Gastrocnemius medialis (tissue), 4 donors: ENCODE measurements around the gene IFI16. TPM values are rescaled to one million over a fixed set of nuclear protein-coding genes. Genes with fewer than 3 reads are reported as not detected.

Experiments
- ATAC-seq, 2 donors: fragments of 150-250 bp; one replicate each; pipeline ENCODE4 v1.9.1; 2016
- DNase-seq, 2 donors: peaks; one replicate each; pipeline ENCODE4 v3.0.0-alpha.2; 2019
- H3K27ac ChIP-seq, 4 donors: fragments of 200-600 bp; sonication (generic); 1 replicate in 1 of 4; 2 replicates in 3 of 4; pipeline ENCODE4 v1.5.1; 2016 to 2018; ENCODE audit warnings: mild to moderate bottlenecking in 2 of 4, moderate library complexity in 1 of 4
- H3K27me3 ChIP-seq, 3 donors: fragments of 200-600 bp; sonication (generic) in 2 of 3; 1 replicate in 1 of 3; 2 replicates in 2 of 3; pipeline versions ENCODE4 v1.5.1 to v1.6.0; 2016 to 2019; ENCODE audit warnings: mild to moderate bottlenecking in 1 of 3, moderate library complexity in 1 of 3
- H3K36me3 ChIP-seq, 2 donors: fragments of 200-600 bp; sonication (generic) in 1 of 2; one replicate each; pipeline ENCODE4 v1.5.1; 2017 to 2018
- H3K4me1 ChIP-seq, 2 donors: fragments of 200-600 bp; sonication (generic) in 1 of 2; one replicate each; pipeline ENCODE4 v1.5.1; 2016 to 2017; ENCODE audit warnings: mild to moderate bottlenecking in 2 of 2
- H3K4me3 ChIP-seq, 4 donors: fragments of 200-600 bp; sonication (generic) in 3 of 4; 1 replicate in 1 of 4; 2 replicates in 3 of 4; pipeline ENCODE4 v1.5.1; 2016 to 2019; ENCODE audit warnings: mild to moderate bottlenecking in 2 of 4
- H3K9me3 ChIP-seq, 3 donors: fragments of 200-600 bp; sonication (generic) in 2 of 3; 1 replicate in 1 of 3; 2 replicates in 2 of 3; pipeline ENCODE4 v1.5.1; 2016 to 2019
- CTCF ChIP-seq, 5 experiments: fragments of 450-650 bp in 3 of 5; fragments of 200-600 bp in 2 of 5; sonication (generic) in 2 of 5; IDR thresholded peaks in 4 of 5; conservative IDR thresholded peaks in 1 of 5; 1 replicate in 4 of 5; 2 replicates in 1 of 5; pipeline ENCODE4 v1.5.1; 2016 to 2019; ENCODE audit warnings: antibody characterized with exemption in 5 of 5, mild to moderate bottlenecking in 3 of 5, moderate library complexity in 3 of 5
- POLR2A ChIP-seq, 2 donors: fragments of 450-650 bp; IDR thresholded peaks; one replicate each; pipeline ENCODE4 v1.6.1; 2017; ENCODE audit warnings: antibody characterized with exemption in 2 of 2, mild to moderate bottlenecking in 2 of 2, moderate library complexity in 2 of 2
- in situ Hi-C, 4 donors: fragments of 200-750 bp; cut with MboI; loops; one replicate each; pipeline versions ENCODE4 v1.15.0 to v1.8.0; 2017; ENCODE audit warnings: low sequenced_read_pairs in 4 of 4
- intact Hi-C: fragments of 100-400 bp; cut with DNase I; formaldehyde crosslinking; loops from one replicate; pipeline ENCODE4 v1.15.1; 2023; ENCODE audit warnings: low total_unique reads
- total RNA-seq, 4 donors: library from RNA; depleted of rRNA; stranded (reverse); fragments of >200 nt; gene quantifications; one replicate each; pipeline versions ENCODE4 v1.1.0 to v1.2.3, GENCODE V29; 2016

The IFI16 gene
- total RNA-seq, 4 donors from 2014 or later: 13.5 to 18.5 (median 14.2) TPM

- DNase-seq (no peak), ATAC-seq (no peak)
- Histone ChIP-seq H3K9me3 (no peaks in the 10 kb centered on the region), H3K27ac (no peak overlapping the region), H3K27me3 (no peaks in the 10 kb centered on the region), H3K36me3 (no peaks in the 10 kb centered on the region), H3K4me3 (peak overlapping the region; percentile 50 to 64 (median 56)), H3K4me1 (peaks cover 0 to 6% of the 10 kb centered on the region in 2 donors)
- TF ChIP-seq POLR2A (IDR thresholded peaks at IDR 0.05) (no peak), CTCF (IDR thresholded peaks at IDR 0.05 in 4 of 5, conservative IDR thresholded peaks at IDR 0.05 in 1 of 5) (no peak)
- in situ Hi-C loops (loop anchor here (10.0 to 25.0 kb wide), 5 partner anchors 63 to 1036 kb away; partner anchors contain the start of genes CD1D (in 1 of the 4) and PYHIN1 (in 1 of the 4)), intact Hi-C loops (loop anchor here (5.0 to 10.0 kb wide), 2 partner anchors 796 to 1033 kb away; no protein-coding TSS in a partner anchor)
Observed at GRCh38 chr1:158998037-158998780, 11.5 kb upstream of the IFI16 start.

- Histone ChIP-seq H3K9me3 (no peaks in the 10 kb centered on the region), H3K4me1 (peaks cover 0 to 6% of the 10 kb centered on the region in 2 donors), H3K36me3 (no peaks in the 10 kb centered on the region), H3K4me3 (peak overlapping the region; percentile 50 to 64 (median 56)), H3K27me3 (no peaks in the 10 kb centered on the region), H3K27ac (peak overlapping the region; percentile 69 to 86 (median 74))
- DNase-seq (no peak), ATAC-seq (peak in 1 of 2 donors; percentile 37)
- intact Hi-C loops: loop anchor here (5.0 to 10.0 kb wide), 2 partner anchors 796 to 1034 kb away; no protein-coding TSS in a partner anchor
- in situ Hi-C loops: loop anchor here (10.0 to 25.0 kb wide), 5 partner anchors 64 to 1036 kb away; partner anchors contain the start of genes CD1D (in 1 of the 4) and PYHIN1 (in 1 of the 4)
- TF ChIP-seq CTCF (IDR thresholded peaks at IDR 0.05 in 4 of 5, conservative IDR thresholded peaks at IDR 0.05 in 1 of 5): peak; percentile 69 to 84 (median 73)
- TF ChIP-seq POLR2A (IDR thresholded peaks at IDR 0.05): no peak
Observed at GRCh38 chr1:158998781-158999161, 10.9 kb upstream of the IFI16 start.

- peak overlapping the region; percentile 72 to 86 (median 76) for H3K27ac ChIP-seq
- no peaks in the 10 kb centered on the region for H3K9me3 ChIP-seq
- intact Hi-C loops (loop anchor here (5.0 to 10.0 kb wide), 2 partner anchors 797 to 1035 kb away; no protein-coding TSS in a partner anchor), in situ Hi-C loops (loop anchor here (10.0 to 25.0 kb wide), 5 partner anchors 65 to 1037 kb away; partner anchors contain the start of genes CD1D (in 1 of the 4) and PYHIN1 (in 1 of the 4))
- peak overlapping the region; percentile 50 to 64 (median 56) for H3K4me3 ChIP-seq
- no peaks in the 10 kb centered on the region for H3K36me3 ChIP-seq
- DNase-seq (peak; percentile 73 to 79), ATAC-seq (peak; percentile 87)
- no peaks in the 10 kb centered on the region for H3K27me3 ChIP-seq
- H3K4me1 ChIP-seq: peaks cover 0 to 6% of the 10 kb centered on the region in 2 donors
- peak; percentile 39 to 66 for TF ChIP-seq POLR2A (IDR thresholded peaks at IDR 0.05)
- no peak for TF ChIP-seq CTCF (IDR thresholded peaks at IDR 0.05 in 4 of 5, conservative IDR thresholded peaks at IDR 0.05 in 1 of 5)
Observed at GRCh38 chr1:158999316-159000069, 10.2 kb upstream of the IFI16 start.

GRCh38 chr1:159000070-159000409, 9.7 kb upstream of the IFI16 start:
- no peak for TF ChIP-seq CTCF (IDR thresholded peaks at IDR 0.05 in 4 of 5, conservative IDR thresholded peaks at IDR 0.05 in 1 of 5)
- no peak for TF ChIP-seq POLR2A (IDR thresholded peaks at IDR 0.05)
- peak; percentile 23 for ATAC-seq
- intact Hi-C loops: no loop called here

More at GRCh38 chr1:159000070-159000409, 9.7 kb upstream of the IFI16 start:
- no peaks in the 10 kb centered on the region for H3K9me3 ChIP-seq
- in situ Hi-C loops: no loop called here
- H3K4me3 ChIP-seq: peak overlapping the region; percentile 50 to 64 (median 56)
- H3K27ac ChIP-seq: peak overlapping the region; percentile 72 to 86 (median 76)
- no peaks in the 10 kb centered on the region for H3K36me3 ChIP-seq
- H3K27me3 ChIP-seq: no peaks in the 10 kb centered on the region
- H3K4me1 ChIP-seq: peaks cover 0 to 6% of the 10 kb centered on the region in 2 donors
- no peak for DNase-seq
